ENCODE measurements around the gene HPD. TPM values are rescaled to one million over a fixed set of nuclear protein-coding genes. Genes with fewer than 3 reads are reported as not detected.

HPD gene
- total and polyA plus RNA-seq, 11 donors = 0.36 to 2.2 (median 1.5) TPM

DNA sequence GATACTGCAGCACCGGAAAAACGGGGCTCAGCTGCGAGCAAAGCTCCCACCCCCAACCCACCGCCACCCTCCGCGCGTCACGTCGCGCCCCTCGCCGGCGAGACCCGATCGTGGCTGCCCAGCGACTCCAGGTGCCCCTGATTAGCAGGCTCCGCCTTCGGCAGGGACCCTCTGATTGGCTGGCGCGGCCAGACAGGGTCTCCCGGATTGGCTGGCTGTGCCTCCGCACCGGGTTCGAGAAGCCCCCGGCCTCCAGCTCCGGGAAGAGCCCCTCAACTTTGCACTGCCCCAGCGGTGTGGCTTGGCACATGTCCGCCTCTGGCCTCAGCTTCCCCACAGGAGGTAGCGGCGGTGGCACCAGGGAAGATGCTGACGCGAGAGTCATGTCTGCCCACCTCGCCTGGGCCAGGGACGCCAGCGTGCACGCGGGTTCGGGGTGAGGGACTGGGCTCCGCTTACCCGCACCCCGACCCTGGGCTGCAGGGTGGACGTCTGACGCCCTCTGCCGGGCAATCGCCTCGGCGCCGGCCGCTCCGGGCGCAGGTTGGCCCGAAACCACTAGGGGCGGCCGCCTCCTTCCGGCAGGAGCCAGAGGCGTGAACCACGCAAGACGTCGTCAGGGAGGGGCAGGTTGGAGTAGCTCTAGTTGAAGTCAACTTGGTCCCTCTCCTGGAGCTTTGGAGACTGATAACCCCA lies 64.7 kb downstream of the HPD start:
- Histone ChIP-seq H3K4me1 (peaks cover 17 to 88% (median 65%) of the 10 kb centered on the region in 12 donors), H3K9me3 (no peaks in the 10 kb centered on the region), H3K4me3 (peak overlapping the region; percentile 37 to 75 (median 56)), H3K36me3 (peaks cover 0 to 30% (median 7%) of the 10 kb centered on the region in 9 donors), H3K27ac (peak overlapping the region in 11 of 12 donors; percentile 61 to 100 (median 100)), H3K27me3 (no peaks in the 10 kb centered on the region)
- DNase-seq (peak; percentile 88 to 96 (median 94)), ATAC-seq (peak; percentile 42 to 67 (median 62))
- no peak for TF ChIP-seq POLR2A (IDR thresholded peaks at IDR 0.05)
- TF ChIP-seq, protein P1, sequence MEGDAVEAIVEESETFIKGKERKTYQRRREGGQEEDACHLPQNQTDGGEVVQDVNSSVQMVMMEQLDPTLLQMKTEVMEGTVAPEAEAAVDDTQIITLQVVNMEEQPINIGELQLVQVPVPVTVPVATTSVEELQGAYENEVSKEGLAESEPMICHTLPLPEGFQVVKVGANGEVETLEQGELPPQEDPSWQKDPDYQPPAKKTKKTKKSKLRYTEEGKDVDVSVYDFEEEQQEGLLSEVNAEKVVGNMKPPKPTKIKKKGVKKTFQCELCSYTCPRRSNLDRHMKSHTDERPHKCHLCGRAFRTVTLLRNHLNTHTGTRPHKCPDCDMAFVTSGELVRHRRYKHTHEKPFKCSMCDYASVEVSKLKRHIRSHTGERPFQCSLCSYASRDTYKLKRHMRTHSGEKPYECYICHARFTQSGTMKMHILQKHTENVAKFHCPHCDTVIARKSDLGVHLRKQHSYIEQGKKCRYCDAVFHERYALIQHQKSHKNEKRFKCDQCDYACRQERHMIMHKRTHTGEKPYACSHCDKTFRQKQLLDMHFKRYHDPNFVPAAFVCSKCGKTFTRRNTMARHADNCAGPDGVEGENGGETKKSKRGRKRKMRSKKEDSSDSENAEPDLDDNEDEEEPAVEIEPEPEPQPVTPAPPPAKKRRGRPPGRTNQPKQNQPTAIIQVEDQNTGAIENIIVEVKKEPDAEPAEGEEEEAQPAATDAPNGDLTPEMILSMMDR (IDR thresholded peaks at IDR 0.05) = peak; percentile 98 to 100 (median 99)
- 0 to 1% (median 0%) methylated on average over 4 to 59 of the region's 59 CpGs for WGBS, 4 donors
- intact Hi-C loops (cut with DNase I) = loop anchor here (1.0 to 5.0 kb wide), 11 partner anchors 17 to 102 kb away; partner anchors contain the start of gene PSMD9 (in 5 of the 10)

DNA sequence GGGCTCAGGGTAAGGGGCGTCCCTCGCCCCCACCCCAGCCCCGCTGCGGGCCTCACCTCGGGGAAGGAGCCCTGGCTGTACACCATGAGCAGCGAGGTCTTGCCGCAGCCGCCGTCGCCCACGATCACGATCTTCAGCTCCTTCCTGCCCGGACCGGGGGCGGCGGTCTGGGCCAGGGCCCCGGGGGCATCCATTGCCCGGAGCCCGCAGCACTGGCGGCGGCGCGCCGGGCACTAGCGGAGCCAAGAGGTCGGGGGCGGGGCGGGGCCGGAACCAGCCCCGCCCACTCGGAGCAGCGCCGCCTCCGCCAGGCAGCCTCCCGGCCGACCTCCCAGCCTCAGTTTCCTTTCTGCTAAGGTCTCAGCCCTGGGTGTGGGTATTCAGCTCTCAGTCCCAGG lies 65.2 kb downstream of the HPD start, which contains the start of gene RHOF:
RHOF (minus strand) TSS at position 249 of the 398 bp plus-strand sequence; CDS start at position 194, 55 bp downstream.
- 0 to 3% (median 3%) methylated on average over 6 to 36 of the region's 36 CpGs; no CpG with 5 or more reads in 1 of the 4 donors for WGBS, 4 donors
- peak in 3 of 5 donors; percentile 56 to 81 (median 58) for DNase-seq
- H3K4me1 ChIP-seq = peaks cover 14 to 88% (median 62%) of the 10 kb centered on the region in 12 donors
- H3K27ac ChIP-seq = peak within 1 kb of the TSS in 11 of 12 donors; percentile 67 to 100 (median 100)
- H3K9me3 ChIP-seq = no peaks in the 10 kb centered on the region
- peaks cover 0 to 25% (median 7%) of the 10 kb centered on the region in 9 donors for H3K36me3 ChIP-seq
- ATAC-seq = peak in 2 of 4 donors; percentile 8 to 27
- TF ChIP-seq, protein P1 (IDR thresholded peaks at IDR 0.05) = no peak
- no peak for TF ChIP-seq POLR2A (IDR thresholded peaks at IDR 0.05)
- intact Hi-C loops (cut with DNase I) = loop anchor here in 8 of 10 donors (1.0 to 5.0 kb wide), 5 partner anchors 17 to 101 kb away; no protein-coding TSS in a partner anchor
- peak within 1 kb of the TSS; percentile 37 to 75 (median 56) for H3K4me3 ChIP-seq
- no peaks in the 10 kb centered on the region for H3K27me3 ChIP-seq

DNA sequence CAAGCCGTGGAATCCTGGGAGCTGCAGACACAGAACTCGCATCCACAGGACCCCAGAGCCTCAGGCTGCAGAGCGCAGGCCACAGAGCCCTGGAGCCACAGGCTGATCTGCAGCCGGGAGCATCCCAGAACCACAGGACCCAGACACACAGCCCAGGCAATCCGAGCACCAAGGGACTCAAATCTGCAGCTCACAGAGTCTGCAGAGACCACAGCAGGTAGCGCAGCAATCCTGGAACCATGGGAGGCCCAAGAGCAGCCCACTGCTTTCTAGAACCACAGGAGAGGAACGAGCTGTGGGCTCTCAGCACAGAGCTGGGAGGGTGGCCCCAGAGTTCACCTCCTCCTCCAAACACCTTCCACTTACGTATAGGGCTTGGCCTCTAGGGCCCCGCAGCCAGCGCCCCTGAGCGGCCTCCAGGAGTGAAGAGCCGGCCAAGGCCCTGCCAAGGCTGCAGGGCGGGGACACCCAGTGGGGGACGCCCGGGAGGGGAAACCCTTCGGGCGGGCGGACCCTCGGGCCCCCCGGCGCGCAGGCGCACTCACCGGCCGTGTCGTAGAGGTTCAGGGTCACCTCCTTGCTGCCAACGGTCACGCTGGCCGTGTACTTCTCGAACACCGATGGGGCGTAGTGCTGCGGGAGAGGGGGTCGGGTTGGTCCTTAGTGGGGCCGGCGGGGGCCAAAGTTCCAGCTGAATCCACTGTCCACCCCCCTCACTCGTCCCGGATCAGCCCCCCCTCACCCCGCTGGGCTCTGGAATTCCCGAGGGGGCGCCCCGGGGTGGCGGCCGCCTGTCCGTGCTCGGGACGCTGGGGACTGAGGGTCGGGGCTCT lies 65.8 kb downstream of the HPD start:
- 24 to 74% (median 45%) methylated on average over 20 to 48 of the region's 48 CpGs for WGBS, 4 donors
- peak overlapping the region in 11 of 12 donors; percentile 67 to 100 (median 100) for H3K27ac ChIP-seq
- no peaks in the 10 kb centered on the region for H3K9me3 ChIP-seq
- intact Hi-C loops (cut with DNase I) = loop anchor here in 8 of 10 donors (1.0 to 5.0 kb wide), 5 partner anchors 16 to 101 kb away; no protein-coding TSS in a partner anchor
- TF ChIP-seq POLR2A (IDR thresholded peaks at IDR 0.05) = no peak
- TF ChIP-seq, protein P1 (IDR thresholded peaks at IDR 0.05) = no peak
- peaks cover 0 to 18% (median 7%) of the 10 kb centered on the region in 9 donors for H3K36me3 ChIP-seq
- H3K4me3 ChIP-seq = peak overlapping the region; percentile 37 to 75 (median 56)
- H3K4me1 ChIP-seq = peaks cover 11 to 88% (median 56%) of the 10 kb centered on the region in 12 donors
- H3K27me3 ChIP-seq = no peaks in the 10 kb centered on the region
- peak in 2 of 4 donors; percentile 0 to 2 for ATAC-seq
- DNase-seq = peak in 3 of 5 donors; percentile 62 to 82 (median 73)
